ENCODE measurements around the gene ZNF100.
"Not testable (repeated sequence)": the region's sequence is repeated elsewhere in the genome, so short reads cannot be mapped to it uniquely, and the experiment has no call there.

The ZNF100 gene

DNA sequence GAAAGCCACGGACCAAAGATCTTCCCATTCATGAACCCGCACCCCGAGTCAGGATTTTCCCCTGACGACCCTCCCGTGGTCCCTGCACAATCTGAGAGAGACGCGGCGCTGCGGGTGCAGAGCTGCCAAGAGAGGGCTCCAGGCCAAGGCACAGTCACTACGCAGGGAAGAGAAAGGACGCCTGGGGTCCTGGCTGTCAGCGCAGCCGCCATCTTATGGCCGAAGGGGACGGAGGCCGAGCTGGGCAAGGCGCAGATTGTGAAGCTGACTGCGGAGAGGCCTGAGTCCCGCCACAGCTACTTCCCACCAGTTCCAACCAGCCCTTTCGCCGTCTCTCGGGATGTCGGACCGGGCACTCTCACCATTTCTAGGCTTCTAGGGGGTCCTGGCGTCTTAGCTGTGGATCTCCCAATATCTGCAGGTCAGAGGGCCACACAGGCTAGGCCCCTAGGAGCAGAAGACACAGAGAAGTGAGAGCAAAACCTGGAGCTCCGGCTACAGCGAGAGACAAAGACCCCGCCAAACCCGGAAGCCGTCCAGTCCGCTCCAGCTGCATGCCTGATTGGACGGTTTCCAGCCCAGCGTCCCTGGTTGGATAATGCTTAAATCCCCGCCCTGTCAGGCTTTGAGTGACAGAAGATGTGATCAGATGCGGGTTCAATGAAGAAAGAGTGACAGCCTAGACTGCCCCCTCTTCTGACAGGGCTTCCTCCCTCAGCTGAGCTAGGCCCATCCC, at the start of gene ZNF100:
Gene ZNF100 (minus strand): TSS at position 515 of the 736 bp plus-strand sequence. CDS start 150 bp downstream, at position 365.
- DNase-seq = peak; percentile 89

DNA sequence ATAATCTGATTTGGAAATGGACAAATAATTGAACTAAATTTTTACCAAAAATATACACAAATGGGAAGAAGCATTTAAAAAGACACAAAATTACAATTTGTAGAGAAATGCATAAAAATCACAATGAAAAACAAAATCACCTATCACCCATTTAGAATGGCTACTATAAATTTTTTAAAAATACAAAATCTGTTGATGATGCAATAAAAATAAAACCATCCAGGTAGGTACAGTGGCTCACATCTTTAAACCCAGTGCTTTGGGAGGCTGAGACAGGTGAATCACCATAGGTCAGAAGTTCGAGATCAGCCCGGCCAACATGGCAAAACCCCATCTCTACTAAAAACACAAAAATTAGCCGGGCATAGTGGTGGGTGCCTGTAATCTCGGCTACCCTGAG, 45.1 kb upstream of the ZNF100 start:
- DNase-seq = no peak

DNA sequence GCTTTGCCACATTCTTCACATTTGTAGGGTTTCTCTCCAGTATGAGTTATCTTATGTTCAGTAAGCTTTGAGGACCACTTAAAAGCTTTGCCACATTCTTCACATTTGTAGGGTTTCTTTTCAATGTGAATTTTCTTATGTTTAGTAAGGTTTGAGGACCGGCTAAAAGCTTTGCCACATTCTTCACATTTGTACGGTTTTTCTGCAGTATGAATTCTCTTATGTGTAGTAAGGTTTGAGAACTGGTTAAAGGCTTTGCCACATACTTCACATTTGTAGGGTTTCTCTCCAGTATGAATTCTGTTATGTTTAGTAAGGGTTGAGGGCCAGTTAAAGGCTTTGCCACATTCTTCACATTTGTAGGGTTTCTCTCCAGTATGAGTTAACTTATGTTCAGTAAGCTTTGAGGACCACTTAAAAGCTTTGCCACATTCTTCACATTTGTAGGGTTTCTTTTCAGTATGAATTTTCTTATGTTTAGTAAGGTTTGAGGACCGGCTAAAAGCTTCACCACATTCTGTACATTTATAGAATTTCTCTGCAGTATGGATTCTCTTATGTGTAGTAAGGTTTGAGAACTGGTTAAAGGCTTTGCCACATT, 41.1 kb upstream of the ZNF100 start:
- DNase-seq = not testable (repeated sequence)

DNA sequence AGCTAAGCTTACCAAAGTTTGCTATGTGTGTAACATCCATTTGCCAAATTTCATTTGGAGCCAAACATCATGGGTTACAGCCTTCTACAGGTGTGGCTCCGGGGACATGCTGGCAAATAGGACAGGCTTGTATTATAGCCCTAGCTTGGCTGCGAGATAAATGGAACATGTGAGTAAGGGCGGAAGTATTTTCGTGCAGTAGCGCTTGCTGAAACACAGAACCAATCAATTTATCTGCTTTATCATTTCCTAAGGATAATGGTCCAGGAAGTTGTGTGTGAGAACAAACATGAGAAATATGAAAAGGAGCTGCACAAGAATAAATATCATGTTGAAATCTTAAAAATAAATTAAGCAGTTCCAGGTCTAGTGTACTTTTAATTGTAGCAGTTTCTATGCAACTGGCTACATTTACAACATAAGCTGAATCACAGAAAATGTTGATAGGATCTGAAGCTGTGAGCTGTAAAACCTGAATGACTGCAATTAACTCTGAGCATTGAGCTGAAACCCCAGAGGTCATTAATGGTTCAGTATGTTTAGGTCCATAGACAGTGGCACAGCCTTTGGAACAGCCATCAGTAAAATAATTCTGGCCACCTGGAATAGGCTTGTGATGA, 22.2 kb upstream of the ZNF100 start:
- no peak for DNase-seq

DNA sequence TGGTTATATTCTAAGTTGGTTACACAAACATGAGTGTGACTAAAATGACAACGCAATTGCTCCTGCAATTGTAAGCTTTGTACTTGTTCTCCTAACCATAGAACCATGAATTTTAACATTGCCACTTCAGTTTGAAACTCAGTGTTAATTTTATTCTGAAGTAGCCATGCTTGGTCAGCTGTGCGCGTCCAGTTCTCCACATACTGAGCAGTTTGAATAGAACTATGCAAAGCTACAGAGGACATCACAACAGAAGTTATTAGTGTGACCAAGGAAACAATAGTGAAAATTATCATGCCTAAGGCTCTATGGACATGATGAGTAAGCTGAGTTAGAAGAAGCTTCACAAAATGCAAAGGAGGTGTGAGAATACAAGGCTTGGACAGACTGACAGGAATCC, 19.6 kb upstream of the ZNF100 start:
- DNase-seq = no peak

DNA sequence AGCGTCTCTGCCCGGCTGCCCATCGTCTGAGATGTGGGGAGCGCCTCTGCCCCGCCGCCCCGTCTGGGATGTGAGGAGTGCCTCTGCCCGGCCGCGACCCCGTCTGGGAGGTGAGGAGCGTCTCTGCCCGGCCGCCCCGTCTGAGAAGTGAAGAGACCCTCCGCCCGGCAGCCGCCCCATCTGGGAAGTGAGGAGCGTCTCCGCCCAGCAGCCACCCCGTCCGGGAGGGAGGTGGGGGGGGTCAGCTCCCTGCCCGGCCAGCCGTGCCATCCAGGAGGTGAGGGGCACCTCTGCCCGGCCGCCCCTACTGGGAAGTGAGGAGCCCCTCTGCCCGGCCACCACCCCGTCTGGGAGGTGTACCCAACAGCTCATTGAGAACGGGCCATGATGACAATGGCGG, 8.4 kb upstream of the ZNF100 start:
- not testable (repeated sequence) for DNase-seq

DNA sequence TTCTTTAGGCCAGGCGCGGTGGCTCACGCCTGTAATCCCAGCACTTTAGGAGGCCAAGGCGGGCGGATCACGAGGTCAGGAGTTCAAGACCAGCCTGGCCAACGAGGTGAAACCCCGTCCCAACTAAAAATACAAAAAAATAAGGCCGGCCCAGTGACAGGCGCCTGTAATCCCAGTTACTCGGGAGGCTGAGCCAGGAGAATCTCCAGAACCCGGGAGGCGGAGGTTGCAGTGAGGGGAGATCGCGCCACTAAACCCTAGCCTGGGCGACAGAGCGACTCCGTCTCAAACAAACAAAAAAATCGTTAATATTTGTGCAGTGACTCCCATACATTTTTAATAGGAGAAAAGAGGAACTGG, 694 bp downstream of the ZNF100 start:
- DNase-seq = not testable (repeated sequence)

DNA sequence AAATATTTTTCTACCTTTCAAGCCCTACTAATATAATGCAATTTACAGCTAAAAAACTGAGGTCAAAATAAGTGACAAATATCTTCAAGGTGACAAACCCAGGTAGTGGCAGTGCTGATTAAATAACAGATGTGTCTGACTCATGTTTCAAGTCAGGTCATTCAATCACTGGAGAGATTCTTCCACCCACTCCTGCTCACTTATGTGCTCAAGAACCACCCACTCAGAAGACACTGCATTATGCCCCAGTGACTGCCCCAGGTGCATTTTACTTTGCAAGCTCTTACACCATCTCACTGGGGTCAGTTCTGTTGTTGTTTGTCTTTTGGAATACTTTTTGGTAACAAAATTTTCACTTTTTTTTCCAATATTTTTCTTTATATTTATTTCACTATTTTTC, 2.2 kb downstream of the ZNF100 start:
- DNase-seq = no peak

DNA sequence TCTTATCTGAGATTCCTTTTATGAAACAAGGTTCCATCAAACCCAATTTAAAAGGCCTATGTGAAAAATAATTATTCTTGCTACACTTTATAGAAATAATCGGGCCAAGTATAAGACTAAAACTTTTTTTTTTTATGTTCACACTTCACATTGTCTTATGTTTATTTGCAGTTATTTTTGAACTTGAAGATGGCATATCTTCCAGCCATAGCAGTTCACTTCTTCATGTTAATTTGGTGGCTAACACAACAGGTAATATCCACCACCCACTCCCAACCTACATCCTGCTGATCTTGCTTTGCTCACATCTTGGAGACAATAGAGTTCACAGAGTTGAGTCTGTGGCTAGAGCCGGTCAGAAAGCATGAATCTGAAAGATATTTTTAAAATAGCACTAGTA, 5.8 kb downstream of the ZNF100 start:
- DNase-seq = not testable (repeated sequence)

DNA sequence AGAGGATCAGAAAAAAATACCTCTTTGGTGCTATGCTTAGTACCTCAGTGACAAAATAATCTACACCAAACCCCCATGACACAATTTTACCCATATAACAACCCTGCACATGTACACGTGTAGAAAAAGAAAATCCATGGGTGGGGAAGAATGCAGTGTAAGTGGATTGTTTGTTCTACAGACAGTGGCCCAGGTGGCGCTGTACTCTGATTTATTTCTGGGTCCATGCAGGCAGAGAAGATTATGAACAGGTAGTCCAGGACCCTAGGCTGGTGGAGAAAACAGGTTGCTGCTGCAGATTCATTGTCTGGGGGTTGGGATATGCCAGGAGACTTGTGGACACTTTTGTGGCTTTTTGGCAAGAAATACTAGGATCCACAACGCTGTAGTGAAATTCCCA, 9.1 kb downstream of the ZNF100 start:
- DNase-seq = no peak

DNA sequence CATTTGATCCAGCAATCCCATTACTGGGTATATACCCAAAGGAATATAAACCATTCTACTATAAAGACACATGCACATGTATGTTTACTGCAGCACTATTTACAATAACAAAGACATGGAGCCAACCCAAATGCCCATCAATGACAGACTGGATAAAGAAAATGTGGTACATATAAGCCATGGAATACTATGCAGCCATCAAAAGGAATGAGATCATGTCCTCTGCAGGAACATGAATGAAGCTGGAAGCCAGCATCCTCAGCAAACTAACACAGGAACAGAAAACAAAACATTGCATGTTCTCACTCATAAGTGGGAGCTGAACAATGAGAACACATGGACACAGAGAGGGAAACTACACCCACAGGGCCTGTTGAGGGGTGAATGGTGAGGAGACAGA, 11.8 kb downstream of the ZNF100 start:
- not testable (repeated sequence) for DNase-seq

DNA sequence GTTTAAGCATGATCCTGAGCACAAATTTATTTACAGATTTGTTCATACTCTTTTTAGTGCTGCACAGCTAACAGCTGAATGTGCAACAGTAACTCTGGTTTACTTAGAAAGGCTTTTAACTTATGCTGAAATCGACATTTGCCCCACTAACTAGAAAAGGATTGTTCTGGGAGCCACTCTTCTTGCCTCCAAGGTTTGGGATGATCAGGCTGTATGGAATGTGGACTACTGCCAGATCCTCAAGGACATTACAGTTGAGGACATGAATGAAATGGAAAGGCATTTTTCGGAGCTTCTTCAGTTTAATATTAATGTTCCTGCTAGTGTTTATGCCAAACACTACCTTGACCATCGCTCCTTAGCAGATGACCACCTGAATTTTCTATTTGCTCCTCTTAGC, 16.0 kb downstream of the ZNF100 start:
- DNase-seq = no peak

DNA sequence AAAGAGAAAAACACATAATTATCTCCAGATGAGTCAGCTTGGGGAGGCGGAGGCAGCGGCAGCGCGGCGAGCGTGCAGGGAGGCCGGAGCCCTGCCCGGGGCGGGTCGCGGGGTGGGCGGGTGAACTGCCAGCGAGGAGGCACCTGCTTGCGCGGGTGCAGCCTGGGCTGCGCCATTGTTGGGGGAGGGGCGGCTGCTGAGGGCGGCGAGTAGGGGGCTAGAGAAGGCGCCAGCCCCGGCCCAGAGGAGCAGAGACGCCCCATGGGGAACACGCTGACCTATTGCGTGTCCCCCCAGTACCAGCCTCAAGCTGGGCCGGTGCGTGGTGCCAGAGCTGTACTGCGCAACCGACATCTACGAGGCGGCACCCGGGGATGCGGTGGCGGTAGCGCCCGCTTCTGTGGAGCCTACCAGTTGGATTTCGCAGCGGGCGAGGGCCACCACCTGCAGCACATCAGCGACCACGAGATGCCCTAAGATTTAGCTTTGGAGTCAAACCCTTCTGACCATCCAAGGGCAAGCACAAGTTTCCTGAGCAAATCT, 16.7 kb downstream of the ZNF100 start:
- DNase-seq = no peak

DNA sequence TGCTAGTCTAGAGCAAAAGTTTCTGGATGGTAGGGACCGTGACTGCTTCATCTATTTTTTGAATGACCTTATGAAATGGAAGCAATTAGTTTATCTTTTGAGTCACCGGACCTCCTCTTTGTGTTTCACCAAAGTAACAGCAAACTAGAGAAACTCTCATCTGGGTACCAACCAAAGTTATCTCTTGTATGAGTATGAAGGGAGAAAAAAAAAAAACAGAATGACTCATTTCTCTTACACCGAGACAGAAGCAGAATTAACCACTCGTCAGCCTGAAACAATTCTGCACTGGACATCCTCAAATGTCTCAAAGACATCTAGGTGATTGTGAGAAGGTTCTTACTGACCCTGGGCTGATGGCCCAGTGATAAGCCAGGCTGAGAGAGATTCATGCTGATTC, 18.3 kb downstream of the ZNF100 start:
- DNase-seq = no peak

DNA sequence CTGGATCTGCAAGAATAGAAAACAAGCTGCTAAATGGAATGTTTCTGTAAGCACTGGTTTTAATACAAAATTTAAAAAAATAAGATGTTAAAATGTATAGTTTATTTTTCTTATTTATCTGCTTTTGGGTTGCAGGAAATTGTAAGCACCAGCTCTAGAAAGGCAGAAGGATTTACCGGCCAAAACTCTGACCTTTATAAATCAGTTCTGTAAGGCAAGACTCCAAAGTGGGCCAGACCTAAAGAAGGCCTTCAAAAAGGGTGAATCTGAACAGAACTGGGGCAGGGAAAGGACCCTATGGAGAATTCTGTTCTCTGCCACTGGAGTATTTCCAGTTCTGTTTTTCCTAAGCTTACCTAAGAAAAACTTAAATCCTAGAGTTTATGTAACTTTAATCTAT, 19.3 kb downstream of the ZNF100 start:
- no peak for DNase-seq

DNA sequence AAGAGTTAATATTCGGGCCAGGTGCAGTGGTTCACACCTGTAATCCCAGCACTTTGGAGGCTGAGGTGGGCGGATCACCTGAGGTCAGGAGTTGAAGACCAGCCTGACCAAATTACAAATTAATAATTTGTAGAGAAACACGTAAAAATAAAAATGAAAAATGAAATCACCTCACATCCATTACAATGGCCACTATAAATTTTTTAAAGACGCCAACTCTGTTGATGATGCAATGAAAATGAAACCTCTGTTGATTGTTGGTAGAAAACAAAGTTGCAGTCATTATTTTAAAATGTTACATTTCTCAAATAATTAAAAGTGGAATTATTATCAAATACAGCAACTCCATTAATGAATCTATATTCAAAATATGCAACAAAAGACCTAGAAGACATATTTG, 26.8 kb downstream of the ZNF100 start:
- no peak for DNase-seq

DNA sequence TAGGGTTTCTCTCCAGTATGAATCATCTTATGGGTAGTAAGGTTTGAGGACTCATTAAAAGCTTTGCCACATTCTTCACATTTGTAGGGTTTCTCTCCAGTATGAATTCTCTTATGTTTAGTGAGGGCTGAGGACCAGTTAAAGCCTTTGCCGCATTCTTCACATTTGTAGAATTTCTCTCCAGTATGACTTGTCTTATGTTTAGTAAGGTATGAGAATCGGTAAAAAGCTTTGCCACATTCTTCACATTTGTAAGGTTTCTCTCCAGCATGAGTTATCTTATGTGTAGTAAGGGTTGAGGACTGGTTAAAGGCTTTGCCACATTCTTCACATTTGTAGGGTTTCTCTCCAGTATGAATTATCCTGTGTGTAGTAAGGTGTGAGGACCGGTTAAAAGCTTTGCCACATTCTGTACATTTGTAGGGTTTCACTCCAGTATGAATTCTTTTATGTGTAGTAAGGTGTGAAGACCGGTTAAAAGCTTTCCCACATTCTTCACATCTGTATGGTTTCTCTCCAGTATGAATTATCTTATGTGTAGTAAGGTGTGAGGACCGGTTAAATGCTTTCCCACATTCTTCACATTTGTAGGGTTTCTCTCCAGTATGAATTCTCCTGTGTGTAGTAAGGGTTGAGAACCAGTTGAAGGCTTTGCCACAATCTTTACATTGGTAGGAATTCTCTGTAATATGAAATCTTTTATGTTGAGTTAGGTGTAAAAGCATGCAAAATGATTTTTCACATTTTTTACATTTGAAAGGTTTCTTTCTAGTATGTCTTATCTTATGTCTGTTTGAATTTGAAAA, 40.2 kb downstream of the ZNF100 start:
- DNase-seq = not testable (repeated sequence)

DNA sequence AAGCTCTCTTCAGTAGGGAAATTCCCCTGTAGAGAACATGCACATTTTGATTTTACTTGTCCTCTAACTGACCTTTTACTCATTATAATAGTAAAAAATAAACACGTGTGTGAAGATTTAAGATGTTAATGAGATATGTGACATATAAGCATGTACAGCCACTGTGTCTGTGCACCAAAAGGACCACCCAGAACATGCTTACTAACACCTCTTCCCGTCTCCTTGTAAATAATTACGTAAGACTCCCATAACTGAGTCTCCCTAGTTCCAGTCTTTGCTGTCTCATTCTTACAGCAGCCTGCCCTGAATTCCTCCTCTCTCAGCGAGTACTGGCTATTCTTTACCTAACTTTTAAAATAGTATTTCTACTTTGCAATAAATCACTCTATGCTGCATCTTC, 53.6 kb downstream of the ZNF100 start:
- no peak for DNase-seq

DNA sequence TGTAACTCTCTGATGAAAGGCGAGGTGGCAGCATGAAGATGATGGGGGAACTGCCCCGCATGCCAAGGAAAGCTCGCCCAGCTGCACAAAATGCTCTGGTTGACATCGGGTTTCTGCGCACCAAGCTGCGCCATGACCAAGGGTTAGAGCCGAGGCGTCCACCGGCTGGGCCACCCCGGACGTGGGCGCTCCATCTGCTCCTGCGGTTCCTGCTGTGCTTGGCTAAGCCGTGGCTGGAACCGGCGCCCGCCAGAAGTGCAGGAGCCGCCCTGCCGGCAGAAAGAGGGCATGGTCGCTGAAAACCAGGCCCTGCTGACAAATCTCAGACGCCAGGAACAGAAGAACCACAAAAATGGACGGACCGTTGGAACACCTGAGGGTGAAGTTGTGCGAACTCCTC, 57.9 kb downstream of the ZNF100 start:
- DNase-seq = no peak

DNA sequence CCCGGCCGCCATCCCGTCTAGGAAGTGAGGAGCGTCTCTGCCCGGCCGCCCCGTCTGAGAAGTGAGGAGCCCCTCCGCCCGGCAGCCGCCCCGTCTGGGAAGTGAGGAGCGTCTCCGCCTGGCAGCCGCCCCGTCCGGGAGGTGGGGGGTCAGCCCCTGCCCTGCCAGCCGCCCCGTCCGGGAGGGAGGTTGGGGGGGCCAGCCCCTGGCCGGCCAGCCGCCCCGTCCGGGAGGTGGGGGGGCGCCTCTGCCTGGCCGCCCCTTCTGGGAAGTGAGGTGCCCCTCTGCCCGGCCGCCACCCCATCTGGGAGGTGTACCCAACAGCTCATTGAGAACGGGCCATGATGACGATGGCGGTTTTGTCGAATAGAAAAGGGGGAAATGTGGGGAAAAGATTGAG, 59.5 kb downstream of the ZNF100 start:
- not testable (repeated sequence) for DNase-seq

DNA sequence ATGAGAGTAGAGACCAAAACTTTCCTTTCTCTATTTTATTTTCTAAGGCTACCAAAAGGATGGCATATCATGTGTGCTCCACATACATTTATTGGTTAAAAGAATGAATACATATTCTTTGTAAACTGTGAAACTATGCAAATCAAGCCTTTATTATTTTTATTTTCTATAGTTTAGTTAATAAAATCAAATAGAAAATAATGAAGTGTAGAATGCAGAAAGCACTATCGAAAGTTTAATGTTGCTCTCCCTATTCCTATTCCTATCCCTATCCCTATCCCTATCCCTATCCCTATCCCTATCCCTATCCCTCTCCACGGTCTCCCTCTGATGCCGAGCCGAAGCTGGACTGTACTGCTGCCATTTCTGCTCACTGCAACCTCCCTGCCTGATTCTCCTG, 60.3 kb downstream of the ZNF100 start:
- no peak for DNase-seq

DNA sequence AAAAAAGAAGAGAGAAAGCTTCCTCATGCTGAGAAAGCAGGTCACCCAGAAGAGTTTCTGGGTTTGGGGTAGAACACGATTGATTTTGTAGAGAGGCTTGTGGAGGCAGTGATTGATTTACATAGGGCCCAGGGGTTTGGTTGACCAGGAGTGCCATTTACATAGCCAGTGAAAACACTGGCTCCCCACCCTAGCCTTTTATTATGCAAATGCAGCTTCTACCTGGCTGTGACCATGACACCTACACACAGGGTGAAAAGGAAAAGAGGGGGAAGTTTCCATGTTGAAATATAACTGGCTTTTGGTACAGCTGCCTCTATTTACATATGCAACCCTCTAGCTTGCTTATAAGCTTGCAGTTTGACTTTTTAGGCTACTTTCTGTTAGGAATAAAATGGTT, 62.0 kb downstream of the ZNF100 start:
- no peak for DNase-seq

DNA sequence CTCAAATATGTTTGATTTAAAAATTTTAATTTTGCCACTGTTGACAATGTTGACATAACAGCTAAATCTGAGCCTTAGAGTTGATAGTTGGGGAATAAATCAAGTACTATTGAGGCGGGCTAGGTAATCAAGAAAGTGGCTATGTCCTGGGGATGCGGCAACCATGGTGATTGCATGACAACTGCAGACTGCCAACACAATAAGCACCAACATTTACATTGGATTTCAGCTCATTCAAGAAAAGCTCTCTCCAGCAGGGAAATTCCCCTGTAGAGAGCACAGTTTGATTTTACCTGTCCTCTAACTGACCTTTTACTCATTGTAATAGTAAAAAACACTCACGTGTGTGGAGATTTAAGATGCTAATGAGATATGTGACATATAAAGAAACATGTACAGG, 63.1 kb downstream of the ZNF100 start:
- DNase-seq = no peak

Measured in GF-D8 (cell line).